Stimulated activated CD4-positive, alpha-beta T cell treated with anti-CD3 and anti-CD28 coated beads, Interleukin-4, amount 100 ng/mL, for 4 hours (primary cell): ENCODE data around the gene WFDC10B.
"Not testable (repeated sequence)": the region's sequence is repeated elsewhere in the genome, so short reads cannot be mapped to it uniquely, and the experiment has no call there.

Source experiments
- DNase-seq, 2 experiments: peaks; one replicate each; pipeline ENCODE4 v3.0.0-alpha.2; 2020

Gene WFDC10B

GRCh38 chr20:45704969-45705637 lies at the start of gene WFDC10B:
WFDC10B (minus strand) TSS chr20:45705019; CDS start chr20:45685992, 19,027 bp downstream.
- no peak for DNase-seq

DNA sequence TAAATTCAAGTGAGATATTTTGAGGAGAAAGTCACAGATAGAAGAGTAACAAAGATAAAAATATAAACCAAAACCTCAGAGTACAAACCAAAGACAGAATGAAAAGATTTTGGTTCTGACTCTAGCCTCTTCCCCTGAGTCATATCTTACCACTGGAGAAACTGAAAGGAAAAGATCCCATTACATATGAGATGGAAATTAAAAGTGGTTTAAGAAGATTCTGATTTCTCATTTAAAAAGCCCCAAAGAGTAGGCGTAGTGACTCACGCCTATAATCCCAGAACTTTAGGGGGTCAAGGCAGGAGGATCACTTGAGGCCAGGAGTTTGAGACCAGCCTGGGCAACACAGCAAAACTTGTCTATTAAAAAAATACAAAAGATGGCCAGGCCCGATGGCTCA lies 47.9 kb upstream of the WFDC10B start:
- no peak for DNase-seq

DNA sequence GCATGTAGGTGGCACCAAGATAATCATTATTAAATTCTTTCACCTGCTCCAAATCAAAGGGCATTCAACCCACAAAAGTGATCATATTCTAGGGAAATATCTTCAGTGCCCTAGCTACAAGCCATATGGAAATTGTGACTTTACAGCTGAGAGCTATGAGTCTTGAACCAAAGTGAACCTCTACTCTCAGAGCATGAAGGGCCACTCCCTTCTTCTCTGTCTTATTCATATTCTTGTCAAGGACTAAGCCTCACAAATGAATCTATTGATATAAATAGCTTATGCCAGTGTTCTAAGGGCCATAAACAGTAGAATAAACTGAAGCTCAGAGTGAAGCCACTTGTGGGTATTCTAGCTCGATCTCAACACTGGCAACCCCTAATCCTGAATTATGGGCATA lies 46.9 kb upstream of the WFDC10B start:
- DNase-seq, result no peak

DNA sequence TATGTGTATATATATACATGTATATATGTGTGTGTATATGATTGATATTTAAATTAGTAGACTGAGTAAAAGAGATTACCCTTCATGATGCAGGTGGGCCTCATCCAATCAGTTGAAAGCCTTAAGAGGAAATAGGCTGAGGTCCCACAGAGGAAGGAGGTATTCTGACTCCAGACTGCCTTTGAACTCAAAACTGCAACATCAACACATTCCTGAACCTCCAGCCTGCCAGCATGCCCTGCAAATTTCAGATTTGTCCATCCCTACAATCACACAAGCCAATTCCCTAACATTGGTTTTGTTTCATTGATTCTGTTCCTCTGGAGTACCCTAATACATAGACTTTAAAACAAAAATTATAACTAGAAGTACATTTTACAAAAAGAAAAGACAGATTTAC lies 40.2 kb upstream of the WFDC10B start:
- DNase-seq, result no peak

DNA sequence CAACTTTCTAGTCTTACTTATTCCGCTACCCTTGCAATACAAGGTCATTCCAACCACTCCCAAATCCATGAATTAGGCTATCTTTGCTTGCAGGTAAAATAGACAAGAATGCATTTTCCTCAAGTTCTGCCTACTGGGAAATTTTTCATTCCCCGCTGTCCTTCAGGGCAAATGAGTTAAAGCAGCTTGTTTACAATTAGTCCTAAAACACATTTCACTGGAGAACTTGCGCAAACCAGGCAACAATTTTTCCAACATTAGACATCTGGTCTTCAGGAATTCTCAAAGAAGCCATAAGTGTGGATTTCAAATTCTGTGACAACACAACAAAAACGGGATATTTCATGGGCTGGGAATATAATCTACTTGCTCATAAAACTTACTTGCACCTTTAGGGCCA lies 37.8 kb upstream of the WFDC10B start:
- no peak for DNase-seq

DNA sequence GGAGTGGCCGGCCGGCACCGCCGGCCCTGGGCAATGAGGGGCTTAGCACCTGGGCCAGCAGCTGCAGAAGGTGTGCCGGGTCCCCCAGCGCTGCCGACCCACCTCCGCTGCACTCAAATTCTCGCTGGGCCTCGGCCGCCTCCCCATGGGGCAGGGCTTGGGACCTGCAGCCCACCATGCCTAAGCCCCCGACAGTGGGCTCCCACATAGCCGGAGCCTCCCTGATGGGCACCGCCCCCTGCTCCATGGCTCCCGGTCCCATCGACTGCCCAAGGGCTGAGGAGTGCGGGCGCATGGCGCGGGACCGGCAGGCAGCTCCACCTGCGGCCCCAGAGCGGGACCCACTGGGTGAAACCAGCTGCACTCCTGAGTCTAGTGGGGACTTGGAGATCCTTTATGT lies 31.2 kb upstream of the WFDC10B start:
- DNase-seq, result no peak

DNA sequence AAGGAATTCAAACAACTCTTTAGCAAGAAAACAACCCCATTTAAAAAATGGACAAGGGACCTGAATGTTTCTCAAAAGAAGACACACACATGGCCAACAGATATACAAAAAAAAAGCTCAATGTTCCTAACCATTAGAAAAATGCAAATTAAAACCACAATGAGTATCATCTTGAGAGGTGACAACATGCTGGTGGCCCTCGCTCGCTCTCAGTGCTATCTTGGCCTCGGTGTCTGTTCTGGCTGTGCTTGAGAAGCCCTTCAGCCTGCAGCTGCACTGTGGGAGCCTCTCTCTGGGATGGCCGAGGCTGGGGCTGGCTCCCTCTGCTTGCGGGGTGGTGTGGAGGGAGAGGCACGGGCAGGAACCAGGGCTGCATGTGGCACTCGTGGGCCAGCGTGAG lies 30.7 kb upstream of the WFDC10B start:
- no peak for DNase-seq

- DNase-seq, result no peak
Measured at GRCh38 chr20:45732199-45732598, 27.4 kb upstream of the WFDC10B start.

- DNase-seq, result no peak
Measured at GRCh38 chr20:45727044-45727443, 22.2 kb upstream of the WFDC10B start.

GRCh38 chr20:45725134-45725533 lies 20.3 kb upstream of the WFDC10B start:
- DNase-seq, result no peak

DNA sequence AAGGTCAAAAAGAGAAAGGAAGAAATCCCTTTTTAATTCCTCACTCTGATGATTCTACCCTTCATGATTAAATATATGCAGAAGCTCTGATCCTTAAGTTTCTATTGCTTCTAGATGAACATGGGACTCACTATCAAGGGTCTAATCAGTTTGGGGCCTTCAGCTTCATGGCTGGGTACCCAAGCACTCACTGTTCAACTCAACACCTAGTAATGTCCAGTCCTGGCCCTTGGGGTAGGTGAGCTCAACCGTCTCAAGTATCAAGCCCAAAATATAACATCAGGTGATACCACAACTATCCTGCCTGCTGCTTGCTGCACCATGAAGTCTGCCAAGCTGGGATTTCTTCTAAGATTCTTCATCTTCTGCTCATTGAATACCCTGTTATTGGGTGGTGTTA lies 17.2 kb upstream of the WFDC10B start, which contains the start of gene SPINT4:
TSS of gene SPINT4 (plus strand) at position 301 of the 400 bp plus-strand sequence. CDS start at position 322, 21 bp downstream.
- DNase-seq, result no peak

- DNase-seq, result not testable (repeated sequence)
Measured at GRCh38 chr20:45716141-45716688, 11.4 kb upstream of the WFDC10B start.

- DNase-seq, result no peak
Measured at GRCh38 chr20:45701873-45702272, 2.9 kb downstream of the WFDC10B start, which contains the start of gene WFDC13. WFDC13 (plus strand) TSS chr20:45702038; CDS start chr20:45702124, 86 bp downstream.

DNA sequence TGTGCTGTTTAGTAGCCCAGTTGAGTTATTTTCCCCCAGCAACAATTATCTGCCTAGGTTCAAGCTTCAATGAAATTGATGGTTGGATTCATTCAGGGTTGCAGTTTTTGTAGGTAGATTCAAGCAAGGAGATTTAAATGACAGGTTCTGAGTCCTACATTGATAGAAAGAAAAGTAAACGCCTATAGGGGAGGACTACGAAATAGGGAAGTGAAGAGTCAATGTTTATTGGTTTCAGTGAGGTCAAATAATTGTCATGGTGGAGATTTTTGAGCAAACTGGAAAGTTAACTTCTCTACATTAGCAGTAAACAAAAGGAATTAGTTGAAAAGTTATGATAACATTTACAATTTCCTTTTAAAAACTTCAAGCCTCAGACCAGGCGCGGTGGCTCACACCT lies 3.7 kb downstream of the WFDC10B start:
- DNase-seq, result no peak

DNA sequence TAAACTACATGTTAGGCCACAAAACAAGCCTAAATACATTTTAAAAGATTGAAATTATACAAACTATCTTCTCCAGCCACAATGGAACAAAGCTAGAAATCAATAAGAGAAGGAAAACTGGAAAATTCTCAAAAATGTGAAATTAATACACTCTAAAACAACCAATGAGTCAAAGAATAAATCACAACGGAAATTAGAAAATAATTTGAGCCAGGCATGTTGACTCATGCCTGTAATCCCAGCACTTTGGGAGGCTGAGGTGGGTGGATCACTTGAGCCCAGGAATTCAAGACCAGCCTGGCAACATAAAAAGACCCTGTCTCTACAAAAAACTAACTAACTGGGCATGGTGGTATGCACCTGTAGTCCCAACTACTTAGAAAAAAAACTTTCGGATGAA lies 9.3 kb downstream of the WFDC10B start:
- DNase-seq, result no peak

DNA sequence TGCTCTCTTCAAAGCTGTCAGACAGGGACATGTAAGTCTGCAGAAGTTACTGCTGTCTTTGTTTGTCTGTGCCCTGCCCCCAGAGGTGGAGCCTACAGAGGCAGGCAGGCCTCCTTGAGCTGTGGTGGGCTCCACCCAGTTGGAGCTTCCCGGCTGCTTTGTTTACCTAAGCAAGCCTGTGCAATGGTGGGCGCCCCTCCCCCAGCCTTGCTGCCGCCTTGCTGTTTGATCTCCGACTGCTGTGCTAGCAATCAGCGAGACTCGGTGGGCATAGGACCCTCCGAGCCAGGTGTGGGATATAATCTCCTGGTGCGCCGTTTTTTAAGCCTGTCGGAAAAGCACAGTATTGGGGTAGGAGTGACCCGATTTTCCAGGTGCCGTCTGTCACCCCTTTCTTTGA lies 11.5 kb downstream of the WFDC10B start:
- not testable (repeated sequence) for DNase-seq

GRCh38 chr20:45685896-45686295 lies 18.9 kb downstream of the WFDC10B start:
- no peak for DNase-seq

- DNase-seq, result no peak
Measured at GRCh38 chr20:45679650-45680049, 25.2 kb downstream of the WFDC10B start.

DNA sequence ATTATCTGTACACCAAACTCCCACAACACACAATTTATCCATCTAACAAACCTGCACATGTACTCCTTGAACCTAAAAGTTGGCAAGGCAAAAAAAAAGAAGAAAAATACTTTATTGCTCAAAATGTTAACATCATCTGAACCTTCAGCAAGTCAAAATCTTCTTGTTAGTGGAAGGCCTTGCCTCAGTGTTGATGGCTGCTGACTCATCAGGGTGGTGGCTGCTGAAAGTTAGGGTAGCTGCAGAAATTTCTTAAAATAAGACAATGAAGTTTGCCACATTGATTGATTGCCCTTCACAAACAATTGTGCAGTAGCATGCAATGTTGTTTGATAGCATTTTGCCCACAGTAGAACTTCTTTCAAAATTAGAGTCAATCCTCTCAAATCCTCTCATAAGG lies 32.1 kb downstream of the WFDC10B start:
- no peak for DNase-seq

- no peak for DNase-seq
Measured at GRCh38 chr20:45670139-45670538, 34.7 kb downstream of the WFDC10B start, which contains the start of gene WFDC11. WFDC11 (minus strand) TSS chr20:45670239; CDS start chr20:45650600, 19,639 bp downstream.

- not testable (repeated sequence) for DNase-seq
Measured at GRCh38 chr20:45657038-45657437, 47.8 kb downstream of the WFDC10B start.

DNA sequence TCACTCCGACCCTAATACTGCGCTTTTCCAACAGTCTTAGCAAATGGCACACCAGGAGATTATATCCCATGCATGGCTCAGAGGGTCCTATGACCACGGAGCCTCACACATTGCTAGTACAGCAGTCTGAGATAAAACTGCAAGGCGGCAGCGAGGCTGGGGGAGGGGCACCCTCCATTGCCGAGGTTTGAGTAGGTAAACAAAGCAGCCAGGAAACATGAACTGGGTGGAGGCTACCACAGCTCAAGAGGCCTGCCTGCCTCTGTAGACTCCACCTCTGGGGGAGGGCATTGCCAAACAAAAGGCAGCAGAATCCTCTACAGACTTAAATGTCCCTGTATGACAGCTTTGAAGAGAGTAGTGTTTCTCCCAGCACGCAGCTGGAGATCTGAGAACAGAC lies 53.1 kb downstream of the WFDC10B start:
- not testable (repeated sequence) for DNase-seq

- no peak for DNase-seq
Measured at GRCh38 chr20:45649312-45649863, 55.4 kb downstream of the WFDC10B start.

GRCh38 chr20:45647441-45648050 lies 57.3 kb downstream of the WFDC10B start:
- DNase-seq, result no peak
